HEK293 (cell line): ENCODE measurements around the gene GRIK2.

ENCODE experiments used
- BCL11A ChIP-seq: fragments of 450-650 bp; formaldehyde crosslinking; IDR thresholded peaks from 2 replicates; pipeline ENCODE4 v1.5.1; 2016; ENCODE audit warnings: low read depth, missing biosample characterization, missing genetic modification characterization
- ELK4 ChIP-seq: IDR thresholded peaks from 2 replicates; pipeline ENCODE4 v1.6.1; 2011; ENCODE audit warnings: mild to moderate bottlenecking, low read depth, low read length, borderline replicate concordance
- ZBTB21 ChIP-seq: fragments of 450-650 bp; formaldehyde crosslinking; IDR thresholded peaks from 2 replicates; pipeline ENCODE4 v1.5.1; 2017; ENCODE audit warnings: missing biosample characterization, missing genetic modification characterization
- ZNF707 ChIP-seq: fragments of 450-650 bp; formaldehyde crosslinking; IDR thresholded peaks from 2 replicates; pipeline ENCODE4 v1.5.1; 2016; ENCODE audit warnings: missing biosample characterization, missing genetic modification characterization
- TF ChIP-seq, protein P1 (sequence below): fragments of 450-650 bp; formaldehyde crosslinking; IDR thresholded peaks from 2 replicates; pipeline ENCODE4 v1.5.1; 2016; ENCODE audit warnings: missing biosample characterization, missing genetic modification characterization
- TF ChIP-seq, protein P2 (sequence below): fragments of 450-650 bp; formaldehyde crosslinking; IDR thresholded peaks from 2 replicates; pipeline ENCODE4 v1.5.1; 2016; ENCODE audit warnings: missing biosample characterization, missing genetic modification characterization
- TF ChIP-seq, protein P3 (sequence below): fragments of 450-650 bp; formaldehyde crosslinking; IDR thresholded peaks from 2 replicates; pipeline ENCODE4 v1.5.1; 2016; ENCODE audit warnings: missing biosample characterization, missing genetic modification characterization

DNA sequence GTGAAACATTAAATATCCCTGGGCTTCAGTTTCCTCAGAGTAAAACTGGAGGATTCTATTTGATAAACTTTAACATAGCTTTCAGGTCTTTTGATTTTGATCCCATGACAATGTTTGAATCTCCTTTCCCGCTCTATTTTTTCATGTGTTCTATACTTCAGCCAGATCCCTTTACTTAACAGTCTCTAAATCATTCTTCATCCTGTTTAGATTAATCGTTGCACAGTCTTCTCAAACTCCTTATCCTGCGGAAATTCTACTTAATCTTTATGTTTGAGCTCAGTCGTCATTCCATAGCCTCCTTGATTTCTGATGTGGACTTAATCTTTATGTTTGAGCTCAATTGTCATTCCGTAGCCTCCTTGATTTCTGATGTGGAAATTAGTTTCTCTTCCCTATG lies 57.4 kb downstream of the GRIK2 start:
- TF ChIP-seq, protein P1, sequence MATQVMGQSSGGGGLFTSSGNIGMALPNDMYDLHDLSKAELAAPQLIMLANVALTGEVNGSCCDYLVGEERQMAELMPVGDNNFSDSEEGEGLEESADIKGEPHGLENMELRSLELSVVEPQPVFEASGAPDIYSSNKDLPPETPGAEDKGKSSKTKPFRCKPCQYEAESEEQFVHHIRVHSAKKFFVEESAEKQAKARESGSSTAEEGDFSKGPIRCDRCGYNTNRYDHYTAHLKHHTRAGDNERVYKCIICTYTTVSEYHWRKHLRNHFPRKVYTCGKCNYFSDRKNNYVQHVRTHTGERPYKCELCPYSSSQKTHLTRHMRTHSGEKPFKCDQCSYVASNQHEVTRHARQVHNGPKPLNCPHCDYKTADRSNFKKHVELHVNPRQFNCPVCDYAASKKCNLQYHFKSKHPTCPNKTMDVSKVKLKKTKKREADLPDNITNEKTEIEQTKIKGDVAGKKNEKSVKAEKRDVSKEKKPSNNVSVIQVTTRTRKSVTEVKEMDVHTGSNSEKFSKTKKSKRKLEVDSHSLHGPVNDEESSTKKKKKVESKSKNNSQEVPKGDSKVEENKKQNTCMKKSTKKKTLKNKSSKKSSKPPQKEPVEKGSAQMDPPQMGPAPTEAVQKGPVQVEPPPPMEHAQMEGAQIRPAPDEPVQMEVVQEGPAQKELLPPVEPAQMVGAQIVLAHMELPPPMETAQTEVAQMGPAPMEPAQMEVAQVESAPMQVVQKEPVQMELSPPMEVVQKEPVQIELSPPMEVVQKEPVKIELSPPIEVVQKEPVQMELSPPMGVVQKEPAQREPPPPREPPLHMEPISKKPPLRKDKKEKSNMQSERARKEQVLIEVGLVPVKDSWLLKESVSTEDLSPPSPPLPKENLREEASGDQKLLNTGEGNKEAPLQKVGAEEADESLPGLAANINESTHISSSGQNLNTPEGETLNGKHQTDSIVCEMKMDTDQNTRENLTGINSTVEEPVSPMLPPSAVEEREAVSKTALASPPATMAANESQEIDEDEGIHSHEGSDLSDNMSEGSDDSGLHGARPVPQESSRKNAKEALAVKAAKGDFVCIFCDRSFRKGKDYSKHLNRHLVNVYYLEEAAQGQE (tag by site-specific recombination), result no peak
- TF ChIP-seq ZBTB21 (tag by site-specific recombination) (no peak), ELK4 (no peak), ZNF707 (tag by site-specific recombination) (no peak), BCL11A (tag by site-specific recombination) (no peak)
- TF ChIP-seq, protein P2, sequence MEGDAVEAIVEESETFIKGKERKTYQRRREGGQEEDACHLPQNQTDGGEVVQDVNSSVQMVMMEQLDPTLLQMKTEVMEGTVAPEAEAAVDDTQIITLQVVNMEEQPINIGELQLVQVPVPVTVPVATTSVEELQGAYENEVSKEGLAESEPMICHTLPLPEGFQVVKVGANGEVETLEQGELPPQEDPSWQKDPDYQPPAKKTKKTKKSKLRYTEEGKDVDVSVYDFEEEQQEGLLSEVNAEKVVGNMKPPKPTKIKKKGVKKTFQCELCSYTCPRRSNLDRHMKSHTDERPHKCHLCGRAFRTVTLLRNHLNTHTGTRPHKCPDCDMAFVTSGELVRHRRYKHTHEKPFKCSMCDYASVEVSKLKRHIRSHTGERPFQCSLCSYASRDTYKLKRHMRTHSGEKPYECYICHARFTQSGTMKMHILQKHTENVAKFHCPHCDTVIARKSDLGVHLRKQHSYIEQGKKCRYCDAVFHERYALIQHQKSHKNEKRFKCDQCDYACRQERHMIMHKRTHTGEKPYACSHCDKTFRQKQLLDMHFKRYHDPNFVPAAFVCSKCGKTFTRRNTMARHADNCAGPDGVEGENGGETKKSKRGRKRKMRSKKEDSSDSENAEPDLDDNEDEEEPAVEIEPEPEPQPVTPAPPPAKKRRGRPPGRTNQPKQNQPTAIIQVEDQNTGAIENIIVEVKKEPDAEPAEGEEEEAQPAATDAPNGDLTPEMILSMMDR (tag by site-specific recombination), result no peak
- TF ChIP-seq, protein P3, sequence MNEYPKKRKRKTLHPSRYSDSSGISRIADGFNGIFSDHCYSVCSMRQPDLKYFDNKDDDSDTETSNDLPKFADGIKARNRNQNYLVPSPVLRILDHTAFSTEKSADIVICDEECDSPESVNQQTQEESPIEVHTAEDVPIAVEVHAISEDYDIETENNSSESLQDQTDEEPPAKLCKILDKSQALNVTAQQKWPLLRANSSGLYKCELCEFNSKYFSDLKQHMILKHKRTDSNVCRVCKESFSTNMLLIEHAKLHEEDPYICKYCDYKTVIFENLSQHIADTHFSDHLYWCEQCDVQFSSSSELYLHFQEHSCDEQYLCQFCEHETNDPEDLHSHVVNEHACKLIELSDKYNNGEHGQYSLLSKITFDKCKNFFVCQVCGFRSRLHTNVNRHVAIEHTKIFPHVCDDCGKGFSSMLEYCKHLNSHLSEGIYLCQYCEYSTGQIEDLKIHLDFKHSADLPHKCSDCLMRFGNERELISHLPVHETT (tag by site-specific recombination), result no peak
